ENCODE measurements around the gene SH2D2A. TPM values are rescaled to one million over a fixed set of nuclear protein-coding genes. Genes with fewer than 3 reads are reported as not detected.
"Not testable (repeated sequence)": the region's sequence is repeated elsewhere in the genome, so short reads cannot be mapped to it uniquely, and the experiment has no call there.

Gene SH2D2A
- total RNA-seq, 2 experiments from 2014 or later, result 2.1 to 5.8 TPM

DNA sequence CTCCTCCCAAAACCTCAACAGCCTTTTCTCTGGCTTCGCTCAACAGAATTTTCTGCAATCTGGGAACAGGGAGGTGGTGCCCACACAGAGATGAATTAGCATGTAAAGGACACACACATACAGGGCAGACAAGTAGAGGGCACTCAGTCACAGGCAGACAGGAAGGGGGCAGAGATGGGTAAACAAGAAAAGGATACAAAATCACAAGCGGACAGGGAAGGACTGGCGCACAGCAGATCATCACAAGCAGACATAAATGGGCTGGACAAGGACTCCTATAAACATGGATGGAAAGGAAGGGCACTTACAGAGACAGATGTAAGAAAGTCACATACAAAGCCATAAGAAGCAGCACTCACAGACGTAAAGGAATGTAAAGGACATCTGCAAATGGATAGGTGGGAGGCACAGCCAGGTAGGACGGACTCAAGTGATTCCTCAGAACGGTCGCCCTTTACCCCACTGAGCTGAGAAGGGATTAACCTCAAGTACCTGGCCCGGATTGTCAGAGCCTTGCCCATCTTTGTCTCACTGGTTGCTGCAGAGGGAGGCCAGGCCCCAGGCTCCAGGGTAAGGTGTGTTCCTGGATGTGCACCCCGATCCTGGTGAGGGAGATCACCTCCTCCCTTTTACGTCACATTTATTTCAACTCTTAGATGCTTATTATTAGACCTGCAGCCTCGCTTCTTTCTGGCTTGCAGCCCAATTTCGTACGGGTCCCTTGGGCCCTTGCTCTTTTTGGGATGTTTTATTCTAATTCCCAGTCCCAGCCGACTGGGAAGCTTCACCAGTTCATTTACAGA lies 50.1 kb downstream of the SH2D2A start:
- no peak for DNase-seq (ENCODE audit: low spot score)
- peaks cover 25% of the 10 kb centered on the region for H3K36me3 ChIP-seq (ENCODE audit: insufficient read depth, low read length)
- peaks cover 11% of the 10 kb centered on the region; the same call in 1 of the 2 replicates for H4K20me1 ChIP-seq (ENCODE audit: insufficient read depth, low read length)
- H3K9me2 ChIP-seq (ENCODE audit: insufficient read depth, low read length), result no peaks in the 10 kb centered on the region
- peak overlapping the region; percentile 51 for H3K27ac ChIP-seq (ENCODE audit: low read depth, low read length, poor library complexity, severe bottlenecking)
- TF ChIP-seq, protein P1, sequence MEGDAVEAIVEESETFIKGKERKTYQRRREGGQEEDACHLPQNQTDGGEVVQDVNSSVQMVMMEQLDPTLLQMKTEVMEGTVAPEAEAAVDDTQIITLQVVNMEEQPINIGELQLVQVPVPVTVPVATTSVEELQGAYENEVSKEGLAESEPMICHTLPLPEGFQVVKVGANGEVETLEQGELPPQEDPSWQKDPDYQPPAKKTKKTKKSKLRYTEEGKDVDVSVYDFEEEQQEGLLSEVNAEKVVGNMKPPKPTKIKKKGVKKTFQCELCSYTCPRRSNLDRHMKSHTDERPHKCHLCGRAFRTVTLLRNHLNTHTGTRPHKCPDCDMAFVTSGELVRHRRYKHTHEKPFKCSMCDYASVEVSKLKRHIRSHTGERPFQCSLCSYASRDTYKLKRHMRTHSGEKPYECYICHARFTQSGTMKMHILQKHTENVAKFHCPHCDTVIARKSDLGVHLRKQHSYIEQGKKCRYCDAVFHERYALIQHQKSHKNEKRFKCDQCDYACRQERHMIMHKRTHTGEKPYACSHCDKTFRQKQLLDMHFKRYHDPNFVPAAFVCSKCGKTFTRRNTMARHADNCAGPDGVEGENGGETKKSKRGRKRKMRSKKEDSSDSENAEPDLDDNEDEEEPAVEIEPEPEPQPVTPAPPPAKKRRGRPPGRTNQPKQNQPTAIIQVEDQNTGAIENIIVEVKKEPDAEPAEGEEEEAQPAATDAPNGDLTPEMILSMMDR (conservative IDR thresholded peaks at IDR 0.05; ENCODE audit: low read length), result no peak
- TF ChIP-seq EZH2phosphoT487 (IDR thresholded peaks at IDR 0.05; ENCODE audit: borderline replicate concordance, low read depth, low read length), result no peak
- peaks cover 24% of the 10 kb centered on the region for H3K4me1 ChIP-seq (ENCODE audit: insufficient read depth, low read length, poor library complexity, severe bottlenecking)
- H3K9me3 ChIP-seq (ENCODE audit: low read length), result no peaks in the 10 kb centered on the region
- H2AFZ ChIP-seq (ENCODE audit: low read length), result peak overlapping the region; percentile 83
- peak overlapping the region; percentile 82 for H3K4me3 ChIP-seq (ENCODE audit: low read depth, low read length, poor library complexity, severe bottlenecking)
- peaks cover 49% of the 10 kb centered on the region for H3K79me2 ChIP-seq (ENCODE audit: insufficient read depth, low read depth, low read length)
- intact Hi-C loops (cut with micrococcal nuclease; ENCODE audit: unreplicated experiment), result loop anchor here (1.0 kb wide), 3 partner anchors 15 to 38 kb away; partner anchors contain the start of genes HDGF, ISG20L2, METTL25B and MRPL24
- H3K4me2 ChIP-seq (ENCODE audit: low read length), result peak overlapping the region; percentile 99
- BruUV-seq (replicated peaks), result TSS peak; percentile 88
- ChIA-PET POLR2A (interaction anchor here (0.7 to 2.0 kb wide), 4 partner anchors 10 to 39 kb away, joined by 4 to 16 read pairs (median 8); partner anchors contain the start of genes HDGF, ISG20L2, METTL25B and MRPL24), CTCF (ENCODE audit: unreplicated experiment) (interaction anchor here (1.0 kb wide), 1 partner anchor 40 kb away, joined by 8 read pairs; no protein-coding TSS in a partner anchor)

GRCh38 chr1:156765666-156766065 lies 51.0 kb downstream of the SH2D2A start:
- peak overlapping the region; percentile 99 for H3K4me2 ChIP-seq (ENCODE audit: low read length)
- ChIA-PET POLR2A (interaction anchor here (1.4 to 2.0 kb wide), 2 partner anchors 13 to 14 kb away, joined by 6 to 10 read pairs; partner anchors contain the start of gene HDGF), CTCF (ENCODE audit: unreplicated experiment) (interaction anchor here (0.7 kb wide), 1 partner anchor 40 kb away, joined by 3 read pairs; no protein-coding TSS in a partner anchor)
- no peak for DNase-seq (ENCODE audit: low spot score)
- no TSS peak for BruUV-seq (replicated peaks)
- no peaks in the 10 kb centered on the region for H3K9me2 ChIP-seq (ENCODE audit: insufficient read depth, low read length)
- TF ChIP-seq EZH2phosphoT487 (IDR thresholded peaks at IDR 0.05; ENCODE audit: borderline replicate concordance, low read depth, low read length), result no peak
- TF ChIP-seq, protein P1 (conservative IDR thresholded peaks at IDR 0.05; ENCODE audit: low read length), result no peak
- peaks cover 19% of the 10 kb centered on the region for H3K4me1 ChIP-seq (ENCODE audit: insufficient read depth, low read length, poor library complexity, severe bottlenecking)
- H3K79me2 ChIP-seq (ENCODE audit: insufficient read depth, low read depth, low read length), result peaks cover 41% of the 10 kb centered on the region
- no peaks in the 10 kb centered on the region for H3K9me3 ChIP-seq (ENCODE audit: low read length)
- peaks cover 11% of the 10 kb centered on the region; the same call in 1 of the 2 replicates for H4K20me1 ChIP-seq (ENCODE audit: insufficient read depth, low read length)
- H2AFZ ChIP-seq (ENCODE audit: low read length), result peak overlapping the region; percentile 83; the same call in 1 of the 2 replicates
- peak overlapping the region; percentile 82 for H3K4me3 ChIP-seq (ENCODE audit: low read depth, low read length, poor library complexity, severe bottlenecking)
- intact Hi-C loops (cut with micrococcal nuclease; ENCODE audit: unreplicated experiment), result no loop called here
- peak overlapping the region; percentile 51 for H3K27ac ChIP-seq (ENCODE audit: low read depth, low read length, poor library complexity, severe bottlenecking)
- H3K36me3 ChIP-seq (ENCODE audit: insufficient read depth, low read length), result peaks cover 17% of the 10 kb centered on the region

DNA sequence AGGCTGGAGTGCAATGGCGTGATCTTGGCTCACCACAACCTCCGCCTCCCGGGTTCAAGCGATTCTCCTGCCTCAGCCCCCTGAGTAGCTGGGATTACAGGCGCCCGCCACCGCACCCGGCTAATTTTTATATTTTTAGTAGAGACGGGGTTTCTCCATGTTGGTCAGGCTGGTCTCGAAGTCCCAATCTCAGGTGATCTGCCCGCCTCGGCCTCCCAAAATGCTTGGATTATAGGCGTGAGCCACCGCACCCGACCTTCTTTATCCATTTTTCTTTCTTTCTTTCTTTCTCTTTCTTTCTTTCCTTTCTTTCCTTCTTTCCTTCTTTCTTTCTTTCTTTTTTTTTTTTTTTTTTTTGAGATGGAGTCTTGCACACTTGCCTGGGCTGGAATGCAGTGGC lies 51.5 kb downstream of the SH2D2A start:
- peaks cover 19% of the 10 kb centered on the region for H3K4me1 ChIP-seq (ENCODE audit: insufficient read depth, low read length, poor library complexity, severe bottlenecking)
- H3K9me3 ChIP-seq (ENCODE audit: low read length); CTCF ChIA-PET (ENCODE audit: unreplicated experiment); H3K27ac ChIP-seq (ENCODE audit: low read depth, low read length, poor library complexity, severe bottlenecking); H3K9me2 ChIP-seq (ENCODE audit: insufficient read depth, low read length); H3K4me3 ChIP-seq (ENCODE audit: low read depth, low read length, poor library complexity, severe bottlenecking); BruUV-seq (replicated peaks); H2AFZ ChIP-seq (ENCODE audit: low read length); intact Hi-C loops (cut with micrococcal nuclease; ENCODE audit: unreplicated experiment); H3K4me2 ChIP-seq (ENCODE audit: low read length); DNase-seq (ENCODE audit: low spot score): not testable (repeated sequence)
- peaks cover 12% of the 10 kb centered on the region for H3K36me3 ChIP-seq (ENCODE audit: insufficient read depth, low read length)
- POLR2A ChIA-PET, result interaction anchor here (1.4 kb wide), 1 partner anchor 13 kb away, joined by 6 read pairs; the partner anchor contains the start of gene HDGF
- peaks cover 11% of the 10 kb centered on the region; the same call in 1 of the 2 replicates for H4K20me1 ChIP-seq (ENCODE audit: insufficient read depth, low read length)
- H3K79me2 ChIP-seq (ENCODE audit: insufficient read depth, low read depth, low read length), result peaks cover 36% of the 10 kb centered on the region
